Spleen (tissue), 11 donors: ENCODE measurements around the gene UBE2L3. TPM values are rescaled to one million over a fixed set of nuclear protein-coding genes. Genes with fewer than 3 reads are reported as not detected.

Experiments used
- DNase-seq: peaks from one replicate; pipeline ENCODE4 v3.0.0-alpha.2; 2020
- H3K27ac ChIP-seq, 8 donors: fragments of 200-600 bp; sonication (generic) in 7 of 8; 1 replicate in 4 of 8; 2 replicates in 4 of 8; pipeline versions ENCODE4 v1.5.0 to v1.8.0; 2016 to 2021; ENCODE audit warnings: inconsistent platforms in 4 of 8, mild to moderate bottlenecking in 4 of 8, moderate library complexity in 1 of 8
- H3K27me3 ChIP-seq, 7 donors: fragments of 200-600 bp; sonication (generic) in 6 of 7; replicated peaks in 1 of 7; 1 replicate in 4 of 7; 2 replicates in 3 of 7; pipeline versions ENCODE4 v1.5.0 to v1.8.0; 2016 to 2021; ENCODE audit warnings: inconsistent platforms in 3 of 7, mild to moderate bottlenecking in 1 of 7
- H3K36me3 ChIP-seq, 6 donors: fragments of 200-600 bp; sonication (generic) in 5 of 6; 1 replicate in 4 of 6; 2 replicates in 2 of 6; pipeline versions ENCODE4 v1.5.0 to v1.8.0; 2016 to 2021; ENCODE audit warnings: inconsistent platforms in 2 of 6
- H3K4me1 ChIP-seq, 6 donors: fragments of 200-600 bp; sonication (generic) in 5 of 6; 1 replicate in 3 of 6; 2 replicates in 3 of 6; pipeline versions ENCODE4 v1.5.0 to v1.8.0; 2016 to 2021; ENCODE audit warnings: inconsistent platforms in 3 of 6
- H3K4me3 ChIP-seq, 8 donors: fragments of 200-600 bp; sonication (generic) in 7 of 8; 1 replicate in 4 of 8; 2 replicates in 4 of 8; pipeline versions ENCODE4 v1.5.0 to v1.8.0; 2016 to 2021; ENCODE audit warnings: inconsistent platforms in 4 of 8, mild to moderate bottlenecking in 4 of 8, moderate library complexity in 2 of 8
- H3K9me3 ChIP-seq, 8 donors: fragments of 200-600 bp; sonication (generic) in 7 of 8; 1 replicate in 4 of 8; 2 replicates in 4 of 8; pipeline versions ENCODE4 v1.5.0 to v1.8.0; 2016 to 2021; ENCODE audit warnings: inconsistent platforms in 4 of 8
- CTCF ChIP-seq, 11 experiments: fragments of 200-600 bp in 7 of 11; fragments of 450-650 bp in 4 of 11; sonication (generic) in 4 of 11; IDR thresholded peaks in 8 of 11; conservative IDR thresholded peaks in 3 of 11; 1 replicate in 7 of 11; 2 replicates in 4 of 11; pipeline versions ENCODE4 v1.4.0 to v1.8.0; 2016 to 2021; ENCODE audit warnings: antibody characterized with exemption in 11 of 11, inconsistent platforms in 4 of 11, mild to moderate bottlenecking in 1 of 11
- POLR2A ChIP-seq, 3 donors: fragments of 450-650 bp; IDR thresholded peaks; one replicate each; pipeline ENCODE4 v1.5.1; 2017; ENCODE audit warnings: antibody characterized with exemption in 3 of 3, mild to moderate bottlenecking in 1 of 3
- POLR2AphosphoS5 ChIP-seq, 3 donors: sonication (generic); formaldehyde crosslinking; IDR thresholded peaks; one replicate each; pipeline ENCODE4 v1.5.1; 2017; ENCODE audit warnings: antibody characterized with exemption in 3 of 3
- WGBS, 5 donors: extraction: QIAGEN DNeasy Blood & Tissue Kit in 3 of 5; methylation state at CpG; one replicate each; pipeline versions ENCODE4 v1.1.5 to v1.1.7; 2013 to 2018; 5-methylcytosine and 5-hydroxymethylcytosine counted together
- intact Hi-C: fragments of 100-400 bp; cut with DNase I; formaldehyde crosslinking; loops from one replicate; pipeline ENCODE4 v1.15.0; 2023; ENCODE audit warnings: low total_unique reads
- polyA plus RNA-seq, 3 donors: library from polyadenylated mRNA; stranded (reverse); fragments of 200-250 nt; gene quantifications; one replicate each; pipeline ENCODE4 v1.2.1, GENCODE V29; 2013
- total RNA-seq, 7 donors: library from RNA; depleted of rRNA in 3 of 7; stranded (reverse); fragments of >200 nt in 3 of 7; fragmentation: NEBNext Ultra II Directional in 4 of 7; extraction: Animal tissue kit (Norgen Biotek cat#: 25700) in 4 of 7; gene quantifications; one replicate each; pipeline versions ENCODE4 v1.1.0 to v1.2.1, GENCODE V29; 2016 to 2021
- donor health status: healthy with polysubstance abuse.
- donor health status: DM: no; HTN: no; CAD: no; lungs with moderate emphysema.
- donor health status: DM: no; HTN: no; CAD: no.
- donor health status: Bipolar disorder and iron deficiency.
- donor health status: healthy.
- donor health status: DM: no; HTN: no; CAD: no.
- donor health status: DM: yes; HTN: yes; CAD: no.

Gene UBE2L3
- total and polyA plus RNA-seq, 10 donors = 36.2 to 69.3 (median 45.2) TPM

DNA sequence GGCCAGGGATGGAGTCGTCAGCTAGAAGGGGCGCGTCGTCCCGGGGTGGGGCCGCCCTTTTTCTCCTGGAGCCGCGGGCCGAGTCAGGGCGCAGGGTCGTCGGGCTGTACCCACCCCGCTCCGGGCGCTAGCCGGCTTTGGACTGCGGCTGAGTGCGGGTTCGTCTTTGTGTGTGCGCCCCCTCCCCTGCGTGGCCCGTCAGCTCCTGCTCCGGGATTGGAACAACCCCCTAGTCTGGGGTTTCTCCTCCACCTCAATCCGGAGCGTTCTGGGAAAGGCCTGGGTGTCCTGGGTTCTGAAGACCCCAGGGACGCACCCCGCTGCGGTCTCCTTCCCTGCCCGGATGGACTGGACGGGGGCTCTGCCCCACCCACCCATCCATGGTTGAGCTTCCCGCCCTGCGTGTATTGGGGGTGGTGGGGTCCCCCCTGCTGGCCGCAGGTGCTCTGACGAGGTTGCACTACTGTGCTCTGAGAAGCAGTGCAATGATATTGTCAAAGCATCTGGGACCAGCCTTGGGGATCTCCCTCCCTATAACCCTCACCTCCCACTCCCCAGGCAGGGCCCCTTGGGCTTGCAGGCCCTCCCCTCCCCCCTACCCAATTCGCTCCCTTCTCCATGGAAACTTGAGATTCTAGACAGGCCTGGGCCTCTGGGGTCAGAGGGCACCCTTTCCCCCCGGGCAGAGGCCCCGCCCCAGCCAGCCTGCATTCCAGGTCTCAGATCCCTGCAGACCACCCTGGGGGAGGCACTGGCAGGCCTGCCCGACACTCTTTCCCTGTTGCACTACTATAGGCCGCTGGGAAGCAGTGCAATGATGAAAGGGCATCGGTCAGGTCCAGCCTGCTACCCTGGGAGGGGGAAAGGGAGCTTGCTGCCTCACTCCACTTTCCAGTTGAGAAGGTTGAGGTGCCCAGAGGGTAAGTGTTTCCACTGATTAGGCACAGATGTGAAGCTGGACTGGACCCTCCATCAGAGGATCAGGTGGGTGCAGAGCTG is 85.3 kb downstream of the UBE2L3 start:
- no peaks in the 10 kb centered on the region for H3K27me3 ChIP-seq
- peaks cover 4 to 44% (median 36%) of the 10 kb centered on the region in 6 donors for H3K4me1 ChIP-seq
- H3K9me3 ChIP-seq = no peaks in the 10 kb centered on the region
- H3K36me3 ChIP-seq = peaks cover 0 to 21% (median 0%) of the 10 kb centered on the region in 6 donors
- TF ChIP-seq POLR2A (IDR thresholded peaks at IDR 0.05) = no peak
- no peak for TF ChIP-seq CTCF (IDR thresholded peaks at IDR 0.05 in 8 of 11, conservative IDR thresholded peaks at IDR 0.05 in 3 of 11)
- no peak for TF ChIP-seq POLR2AphosphoS5 (IDR thresholded peaks at IDR 0.05)
- 32 to 66% (median 36%) methylated on average over 10 to 40 of the region's 40 CpGs for WGBS, 5 donors
- peak overlapping the region; percentile 45 to 86 (median 62) for H3K4me3 ChIP-seq
- peak overlapping the region in 2 of 8 donors; percentile 20 to 56 for H3K27ac ChIP-seq
- DNase-seq = no peak
- intact Hi-C loops = no loop called here

DNA sequence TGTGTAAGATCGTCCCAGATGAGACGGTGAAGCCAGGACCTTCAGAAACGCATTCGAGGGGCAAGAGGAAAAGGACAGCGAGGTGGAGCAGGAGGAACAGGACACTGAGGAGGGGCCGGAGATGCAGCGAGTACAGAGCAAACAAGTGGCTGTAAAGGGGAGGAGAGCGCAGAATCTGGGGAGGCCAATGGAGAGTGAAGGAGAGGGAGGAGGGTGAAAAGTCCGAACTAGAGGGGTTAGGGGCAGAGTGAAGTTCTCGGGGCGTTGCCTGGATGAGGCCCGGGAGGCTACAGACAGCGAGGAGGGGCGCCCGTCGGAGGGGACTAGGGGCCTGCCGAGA is 89.5 kb downstream of the UBE2L3 start:
- intact Hi-C loops = no loop called here
- no peaks in the 10 kb centered on the region for H3K9me3 ChIP-seq
- H3K4me3 ChIP-seq = peak overlapping the region in 7 of 8 donors; percentile 66 to 95 (median 75)
- H3K27ac ChIP-seq = peak overlapping the region in 6 of 8 donors; percentile 3 to 78 (median 62)
- H3K27me3 ChIP-seq = no peaks in the 10 kb centered on the region
- DNase-seq = no peak
- H3K36me3 ChIP-seq = no peaks in the 10 kb centered on the region
- H3K4me1 ChIP-seq = peaks cover 0 to 34% (median 29%) of the 10 kb centered on the region in 6 donors
- WGBS, 5 donors = 42 to 59% (median 50%) methylated on average over 17 of the region's 17 CpGs
- no peak for TF ChIP-seq POLR2AphosphoS5 (IDR thresholded peaks at IDR 0.05)
- no peak for TF ChIP-seq POLR2A (IDR thresholded peaks at IDR 0.05)
- no peak for TF ChIP-seq CTCF (IDR thresholded peaks at IDR 0.05 in 8 of 11, conservative IDR thresholded peaks at IDR 0.05 in 3 of 11)

DNA sequence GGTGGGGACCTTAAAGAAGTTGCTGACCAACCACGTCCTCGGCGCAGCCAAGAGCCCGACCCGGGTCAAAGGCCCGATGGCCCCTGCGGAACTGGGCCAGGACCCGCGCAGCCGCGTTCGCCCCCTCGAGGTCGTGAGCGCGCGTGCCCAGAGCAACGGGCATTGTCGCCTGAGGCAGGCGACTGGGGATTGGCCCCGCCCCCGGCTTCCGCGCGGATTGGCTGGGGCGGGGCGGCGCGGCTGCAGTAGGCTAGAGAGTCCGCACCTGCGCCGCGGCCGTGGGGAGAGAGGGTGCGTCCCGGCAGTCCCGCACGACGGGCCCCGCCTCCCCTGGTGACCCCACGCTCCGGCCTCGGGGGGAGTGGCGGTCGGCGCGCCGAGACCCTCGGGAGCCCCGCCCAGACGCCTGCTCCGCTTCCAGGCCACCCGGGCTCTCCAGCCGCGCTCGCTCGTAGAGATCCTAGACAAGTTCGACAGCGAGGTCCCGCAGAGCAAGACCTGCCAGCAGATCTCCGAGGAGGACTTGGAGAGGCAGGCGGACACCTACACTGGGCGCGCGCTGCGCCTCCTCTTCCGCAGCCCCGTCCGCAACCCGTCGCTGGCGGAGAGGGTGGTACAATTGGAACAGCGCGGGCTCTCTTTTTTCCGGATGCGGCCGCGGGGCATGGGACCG is 90.0 kb downstream of the UBE2L3 start:
- peak overlapping the region; percentile 66 to 95 (median 74) for H3K4me3 ChIP-seq
- no peaks in the 10 kb centered on the region for H3K27me3 ChIP-seq
- H3K9me3 ChIP-seq = no peaks in the 10 kb centered on the region
- TF ChIP-seq POLR2AphosphoS5 (IDR thresholded peaks at IDR 0.05) (peak; percentile 64 to 76 (median 72)), CTCF (IDR thresholded peaks at IDR 0.05 in 8 of 11, conservative IDR thresholded peaks at IDR 0.05 in 3 of 11) (peak in 10 of 11 experiments; percentile 3 to 66 (median 44)), POLR2A (IDR thresholded peaks at IDR 0.05) (peak in 1 of 3 donors; percentile 4)
- intact Hi-C loops = no loop called here
- DNase-seq = peak; percentile 95
- peak overlapping the region in 7 of 8 donors; percentile 3 to 78 (median 57) for H3K27ac ChIP-seq
- peaks cover 0 to 29% (median 24%) of the 10 kb centered on the region in 6 donors for H3K4me1 ChIP-seq
- H3K36me3 ChIP-seq = no peaks in the 10 kb centered on the region
- WGBS, 5 donors = 0 to 3% (median 1%) methylated on average over 13 to 79 of the region's 79 CpGs
